ENCODE measurements around the gene TSKU.

The TSKU gene

GRCh38 chr11:76783294-76783895 is at the start of gene TSKU:
Gene TSKU (plus strand): TSS chr11:76783356. CDS start chr11:76795617, 12,261 bp downstream.
- peak; percentile 22 for DNase-seq (ENCODE audit: low spot score)

DNA sequence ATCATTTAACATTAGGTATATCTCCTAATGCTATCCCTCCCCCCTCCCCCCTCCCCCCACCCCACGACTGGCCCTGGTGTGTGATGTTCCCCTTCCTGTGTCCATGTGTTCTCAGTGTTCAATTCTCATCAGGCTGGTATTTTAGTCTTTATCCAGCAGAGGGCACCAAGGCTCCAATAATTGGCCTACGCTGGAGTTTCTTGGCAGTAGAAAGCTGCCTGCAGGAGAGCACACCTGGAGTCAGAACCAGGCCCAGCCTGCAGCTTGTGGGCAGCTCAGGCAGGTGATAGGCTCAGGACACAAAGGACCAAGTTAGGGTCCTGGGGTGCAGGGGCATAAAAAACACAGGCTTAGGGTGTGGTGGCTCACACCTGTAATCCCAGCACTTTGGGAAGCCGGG is 49.2 kb upstream of the TSKU start:
- DNase-seq (ENCODE audit: low spot score) = peak; percentile 87

- DNase-seq (ENCODE audit: low spot score) = no peak
Measured at GRCh38 chr11:76734456-76735420, 48.4 kb upstream of the TSKU start.

DNA sequence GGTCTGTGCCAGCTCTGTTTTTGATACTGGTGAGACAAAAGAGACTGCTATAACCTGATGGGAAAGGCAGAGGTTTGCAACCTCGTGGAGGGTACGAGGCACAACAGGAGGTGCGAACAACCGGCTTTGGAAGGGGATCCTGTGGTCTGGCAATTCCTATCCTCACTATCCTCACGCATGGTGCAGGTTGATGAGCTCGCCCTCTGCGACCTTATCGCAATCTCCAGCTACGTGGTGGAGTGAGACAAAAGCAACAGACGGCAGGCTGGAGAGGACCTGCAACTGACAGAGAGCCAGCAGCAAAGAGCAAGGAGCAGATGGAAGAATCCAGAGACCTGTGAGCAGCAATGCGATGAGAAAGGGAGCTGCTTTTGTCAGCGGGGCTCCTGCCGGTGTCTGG is 47.3 kb upstream of the TSKU start:
- DNase-seq (ENCODE audit: low spot score) = peak; percentile 62

DNA sequence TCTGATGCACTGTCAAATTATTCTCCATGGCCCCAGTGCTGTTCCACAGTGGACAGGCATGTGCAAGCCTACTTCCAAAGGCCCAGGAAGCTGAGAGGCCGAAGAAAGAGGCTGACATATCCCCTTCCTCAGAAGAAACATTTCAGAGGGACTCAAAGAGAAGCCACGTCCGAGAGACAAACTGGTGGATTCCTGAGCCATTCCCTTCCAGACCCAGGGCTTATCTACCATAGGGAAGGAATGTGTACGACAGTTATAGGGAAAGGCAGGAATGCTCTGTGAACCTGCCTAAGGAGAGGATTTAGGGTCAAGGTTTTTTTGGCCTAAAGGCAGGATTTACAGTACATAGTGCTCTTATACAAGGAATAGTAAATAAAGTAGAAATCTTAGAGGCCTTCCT is 46.9 kb upstream of the TSKU start:
- no peak for DNase-seq (ENCODE audit: low spot score)

GRCh38 chr11:76736773-76737495 is 46.2 kb upstream of the TSKU start:
- no peak for DNase-seq (ENCODE audit: low spot score)

DNA sequence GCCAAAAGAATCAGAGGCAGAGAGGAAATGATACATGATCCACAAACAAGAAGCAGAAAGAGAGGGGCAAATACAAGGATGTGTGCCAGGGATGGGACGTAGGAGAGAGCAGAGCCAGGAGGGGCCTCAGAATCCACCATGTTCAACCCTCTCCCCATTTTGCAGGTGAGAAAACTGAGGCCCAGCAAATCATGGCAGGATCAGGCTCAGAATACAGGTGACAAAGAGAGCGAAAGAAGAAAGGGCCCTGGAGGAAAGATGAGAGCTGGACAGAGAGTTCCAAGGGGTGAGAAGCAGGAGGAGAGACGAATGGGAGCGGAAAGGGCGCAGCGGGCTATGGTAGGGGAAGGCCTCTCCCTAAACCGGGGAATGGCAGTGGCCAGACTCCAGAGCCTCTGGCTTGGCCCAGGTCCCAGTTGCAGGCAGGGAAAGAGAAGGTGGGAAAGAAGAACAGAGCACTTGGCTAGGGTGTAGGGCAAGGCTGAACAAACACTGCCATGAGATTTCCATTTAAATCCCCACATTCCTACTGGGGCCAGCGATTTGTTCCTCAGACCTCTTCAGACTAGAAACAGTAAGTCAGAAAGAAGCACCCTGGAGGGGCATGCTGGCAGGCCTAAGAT is 44.4 kb upstream of the TSKU start:
- DNase-seq (ENCODE audit: low spot score) = no peak

GRCh38 chr11:76739798-76740197 is 43.4 kb upstream of the TSKU start:
- DNase-seq (ENCODE audit: low spot score) = no peak

DNA sequence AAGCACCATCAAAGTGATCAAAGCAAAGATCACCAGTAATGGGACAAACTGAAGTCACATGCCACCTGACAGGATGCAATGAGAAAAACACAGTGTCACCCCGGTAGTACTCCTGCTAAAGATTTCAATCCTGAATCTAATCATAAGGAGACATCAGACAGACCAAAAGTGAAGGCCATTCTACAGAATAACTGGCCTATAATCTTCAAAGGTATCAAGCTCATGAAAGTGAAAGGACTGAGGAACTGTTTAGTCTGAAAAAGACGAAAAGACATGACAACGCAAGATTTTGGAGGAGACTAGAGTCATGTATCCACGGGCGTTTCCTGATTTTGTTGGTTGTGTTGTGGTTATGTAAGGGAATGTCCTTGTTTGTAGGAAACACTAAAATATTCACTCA is 42.4 kb upstream of the TSKU start:
- DNase-seq (ENCODE audit: low spot score) = peak; percentile 48

- no peak for DNase-seq (ENCODE audit: low spot score)
Measured at GRCh38 chr11:76742902-76743301, 40.3 kb upstream of the TSKU start.

DNA sequence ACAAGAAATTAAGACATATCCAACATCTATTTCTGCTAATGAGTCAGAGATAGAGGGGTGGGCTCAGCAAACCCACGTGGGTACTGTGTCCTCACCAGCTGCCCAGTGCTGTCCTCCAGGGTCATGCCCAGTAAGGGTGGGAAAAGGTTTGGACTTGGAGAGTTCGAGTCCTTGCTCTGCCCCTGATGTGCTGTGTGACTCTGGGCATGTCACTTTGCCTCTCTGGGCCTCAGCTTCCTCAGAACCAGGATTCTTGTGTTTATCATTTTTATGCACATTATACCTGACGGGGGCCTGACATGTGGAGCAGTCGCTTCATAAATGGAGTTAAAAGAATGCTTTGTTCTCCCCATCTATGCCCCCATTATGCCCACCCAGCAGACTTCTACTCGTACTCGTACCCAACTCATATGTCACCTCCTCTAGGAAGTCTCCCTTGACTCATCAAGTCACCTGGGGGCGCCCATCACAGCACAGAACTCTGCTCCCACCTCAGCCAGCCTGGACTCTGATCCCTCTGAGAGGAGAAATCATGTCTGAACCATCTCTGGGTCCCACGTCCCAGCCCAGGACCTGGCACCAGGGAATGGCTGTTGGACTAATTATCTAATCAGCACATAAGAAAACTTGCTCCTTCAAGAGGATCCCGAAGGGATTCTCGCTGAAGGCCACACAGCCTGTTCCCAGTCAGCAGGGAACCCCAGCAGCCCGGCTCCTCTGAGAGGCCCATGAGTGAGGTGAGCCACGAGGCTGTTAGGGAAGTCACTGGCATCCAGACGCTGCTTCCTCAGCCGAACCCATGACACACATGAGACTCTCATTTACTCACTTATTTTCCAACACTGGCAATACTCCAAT is 38.7 kb upstream of the TSKU start:
- peak; percentile 78 for DNase-seq (ENCODE audit: low spot score)

- DNase-seq (ENCODE audit: low spot score) = no peak
Measured at GRCh38 chr11:76745044-76745376, 38.1 kb upstream of the TSKU start.

DNA sequence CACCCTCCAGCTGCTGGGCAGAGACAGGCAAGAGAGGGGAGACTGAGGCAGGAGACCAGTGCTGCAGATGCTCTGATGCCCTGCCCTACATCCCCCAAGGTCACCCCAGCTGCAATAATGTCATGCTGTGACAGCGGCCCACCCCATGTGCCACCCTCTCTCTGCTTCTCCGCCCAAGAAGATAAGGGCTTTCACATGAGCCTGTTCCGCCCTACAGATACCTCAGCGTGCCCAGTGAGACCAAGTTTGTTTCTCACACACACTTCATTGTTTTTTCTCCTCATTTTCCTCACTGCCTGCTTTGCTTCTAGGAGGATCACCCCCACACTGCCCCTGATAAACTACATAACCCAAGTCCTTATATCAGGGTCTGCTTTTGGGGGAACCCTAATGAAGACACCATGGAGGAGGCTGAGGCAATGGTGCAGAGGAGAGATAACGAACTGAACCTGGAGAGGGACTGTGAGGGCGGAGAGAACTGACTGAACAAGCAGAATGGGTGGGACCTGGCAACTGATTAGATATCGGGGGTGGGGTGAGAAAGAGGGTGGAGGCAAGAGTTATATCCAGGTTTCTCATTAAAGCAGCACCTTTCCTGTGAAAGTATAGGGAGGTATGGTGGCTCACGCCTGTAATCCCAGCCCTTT is 37.5 kb upstream of the TSKU start:
- DNase-seq (ENCODE audit: low spot score) = peak; percentile 91

DNA sequence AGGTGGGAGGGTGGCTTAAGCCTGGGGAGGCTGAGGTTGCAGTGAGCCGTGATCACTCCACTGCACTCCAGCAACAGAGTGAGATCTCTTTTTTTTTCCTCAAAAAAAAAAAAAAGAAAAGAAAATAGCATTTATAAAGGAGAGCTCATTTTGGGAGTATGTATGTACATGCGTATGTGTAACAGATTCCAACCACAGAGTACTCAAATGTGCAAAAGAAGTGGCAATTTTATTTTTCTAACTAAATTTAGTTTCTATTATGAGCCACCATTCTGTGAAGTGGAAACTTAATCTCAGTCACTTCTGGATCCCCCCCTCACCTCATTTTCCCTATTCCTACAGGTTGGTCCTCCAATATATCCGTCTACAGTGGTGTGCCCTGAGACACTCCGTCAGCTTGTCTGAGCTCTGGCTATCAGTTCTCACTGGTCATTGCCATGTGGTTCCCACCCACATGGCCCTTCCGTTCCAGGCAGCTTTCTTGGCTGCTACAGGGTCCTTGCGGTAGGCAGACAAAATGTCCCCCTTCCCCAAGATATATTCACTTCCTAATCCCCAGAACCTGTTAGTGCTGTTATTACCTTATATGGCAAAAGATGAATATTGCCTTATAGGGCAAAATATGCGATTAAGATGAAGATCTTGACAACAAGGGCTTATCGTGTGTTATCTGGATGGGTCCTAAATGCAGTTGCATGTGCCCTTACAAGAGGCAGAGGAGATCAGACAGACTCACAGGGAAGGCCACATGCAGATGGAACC is 35.8 kb upstream of the TSKU start:
- DNase-seq (ENCODE audit: low spot score) = no peak

DNA sequence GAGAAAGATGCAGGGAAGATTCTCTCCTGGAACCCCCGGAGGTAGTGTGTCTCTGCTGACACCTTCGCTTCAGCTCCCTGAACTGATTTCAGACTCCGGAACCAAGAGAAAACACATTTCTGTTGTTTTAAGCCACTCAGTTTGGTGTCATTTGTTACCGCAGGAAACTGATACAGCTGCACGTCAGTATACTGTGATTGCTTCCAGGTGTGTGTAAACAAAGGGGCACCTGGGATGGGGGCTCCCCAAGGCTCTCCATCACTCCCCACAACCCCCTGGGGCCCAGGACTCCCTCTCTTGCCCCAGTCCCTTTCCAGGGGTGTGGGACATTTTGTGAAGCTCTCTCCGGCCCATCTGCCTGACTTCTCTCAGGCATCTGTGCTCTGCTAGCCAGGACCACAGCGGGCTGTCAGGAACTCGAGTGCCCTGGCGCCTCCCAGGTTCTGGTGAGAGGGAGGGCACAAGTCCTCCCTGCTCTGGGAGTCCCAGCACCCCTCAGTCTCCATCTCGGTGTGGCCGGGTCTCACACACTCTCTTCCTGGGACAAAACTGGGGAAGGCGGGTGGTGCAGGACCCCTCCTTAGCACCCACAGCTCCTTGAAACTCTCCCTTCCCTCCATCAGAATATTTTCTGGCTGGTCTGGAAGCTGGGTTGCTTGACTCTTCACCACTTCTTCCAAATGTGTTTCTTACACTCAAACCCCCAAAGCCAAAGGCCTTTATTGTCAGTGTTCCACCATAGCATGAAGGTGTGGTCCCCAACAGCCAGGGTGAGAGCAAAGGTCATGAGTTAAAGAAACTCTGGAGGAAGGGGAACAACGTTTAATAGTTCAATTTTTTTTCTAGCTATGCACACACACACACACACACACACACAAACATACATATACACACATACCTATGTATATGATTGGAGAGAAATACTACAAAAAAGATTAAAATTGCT is 35.0 kb upstream of the TSKU start:
- no peak for DNase-seq (ENCODE audit: low spot score)

- DNase-seq (ENCODE audit: low spot score) = no peak
Measured at GRCh38 chr11:76748948-76749347, 34.2 kb upstream of the TSKU start.

GRCh38 chr11:76750067-76750466 is 33.1 kb upstream of the TSKU start:
- DNase-seq (ENCODE audit: low spot score) = no peak

DNA sequence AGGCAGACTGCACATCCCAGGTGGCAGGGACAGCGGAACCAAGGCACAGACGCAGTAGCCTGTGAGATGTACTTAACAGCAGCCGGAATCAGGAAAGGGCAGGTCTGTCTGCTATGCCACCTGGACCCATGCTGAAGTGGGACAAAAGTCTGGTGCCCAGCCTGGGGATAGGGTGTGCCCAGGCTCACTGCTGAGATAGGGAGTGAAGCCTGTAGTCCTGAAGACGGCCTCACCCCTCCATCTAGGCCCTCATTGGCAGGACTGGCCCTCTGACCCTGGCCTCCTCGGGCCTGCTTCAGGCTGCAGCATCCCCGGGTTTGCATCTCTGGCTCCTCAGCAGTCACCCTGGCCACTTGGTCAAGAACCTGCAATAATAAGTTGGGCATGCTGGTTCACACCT is 32.4 kb upstream of the TSKU start:
- no peak for DNase-seq (ENCODE audit: low spot score)

All from hematopoietic multipotent progenitor cell treated with erythropoietin and hydrocortisone succinate and interleukin-3 and kit ligand, for 15 days (in vitro differentiated cells).